ENCODE measurements around the gene GPR132. TPM values are rescaled to one million over a fixed set of nuclear protein-coding genes. Genes with fewer than 3 reads are reported as not detected.
A peak's percentile ranks its signal among the peaks of the same experiment; 100 is the strongest.

Gene GPR132
- total and polyA plus RNA-seq, 2 of the 13 experiments (the other 11 are each of a cell fraction or from before 2014, with no cell fraction given) = not detected

DNA sequence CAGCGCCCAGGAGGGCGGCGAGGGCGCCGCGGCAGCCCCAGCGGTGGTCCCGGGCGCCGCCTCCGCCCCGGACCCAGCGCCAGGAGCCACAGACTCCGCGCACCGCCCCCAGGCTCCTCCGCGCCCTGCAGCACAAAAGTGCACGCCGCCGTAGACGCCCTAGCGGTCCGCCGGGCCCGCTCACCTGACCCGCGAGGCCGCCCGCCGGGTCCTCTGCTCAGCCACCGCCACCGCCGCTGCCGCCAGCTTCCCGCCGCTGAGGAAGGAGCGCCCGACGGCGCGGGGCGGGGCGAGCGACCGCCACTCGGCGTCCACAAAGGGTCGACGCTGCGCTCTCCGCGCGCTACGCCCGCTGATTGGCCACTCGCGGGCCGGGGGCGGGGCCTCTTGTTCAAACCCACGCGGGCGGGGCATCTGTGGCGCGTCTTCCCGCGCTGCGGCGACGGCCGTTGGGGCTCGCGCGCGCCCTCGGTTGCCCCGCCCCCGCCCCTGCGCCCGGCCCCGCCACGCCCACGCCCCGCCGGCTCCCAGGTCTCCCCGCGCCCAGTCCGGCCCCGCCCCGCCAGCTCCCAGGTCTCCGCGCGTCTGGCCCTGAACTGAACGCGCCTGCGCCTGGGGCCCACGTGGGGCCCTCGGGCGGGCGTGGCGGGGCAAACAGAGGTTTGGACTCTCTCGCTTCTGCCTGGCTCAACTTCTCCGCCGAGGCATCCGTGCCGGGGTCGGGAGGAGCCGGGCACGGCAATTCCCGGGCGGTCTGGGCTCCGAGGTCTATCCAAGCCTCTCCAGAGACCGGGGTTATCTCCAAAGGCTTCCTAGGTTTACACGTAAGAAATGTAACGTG, 44.2 kb downstream of the GPR132 start, which contains the start of gene CDCA4 (continued):
- peak; percentile 85; the same call in 1 of the 2 replicates for TF ChIP-seq ATF7-NPFF (CRISPR knock-in tag; IDR thresholded peaks at IDR 0.05; ENCODE audit: low read depth)
- no peak for TF ChIP-seq ZNF670 (CRISPR knock-in tag; IDR thresholded peaks at IDR 0.05; ENCODE audit: borderline replicate concordance)
- peak; percentile 71; the same call in 1 of the 2 replicates for TF ChIP-seq ZNF430 (CRISPR knock-in tag; IDR thresholded peaks at IDR 0.05)
- peak; percentile 82 for TF ChIP-seq CCDC6 (CRISPR knock-in tag; IDR thresholded peaks at IDR 0.05)
- TF ChIP-seq ZNF33B (CRISPR knock-in tag; IDR thresholded peaks at IDR 0.05) = no peak
- TF ChIP-seq SPEN (CRISPR knock-in tag; IDR thresholded peaks at IDR 0.05; ENCODE audit: low read depth) = peak; percentile 54; the same call in 1 of the 2 replicates
- no peak for TF ChIP-seq ZNF17 (CRISPR knock-in tag; IDR thresholded peaks at IDR 0.05)
- no peak for TF ChIP-seq ZBTB20 (CRISPR knock-in tag; IDR thresholded peaks at IDR 0.05; ENCODE audit: borderline replicate concordance, low read depth)
- no peak for TF ChIP-seq NCOA2 (CRISPR knock-in tag; IDR thresholded peaks at IDR 0.05)
- TF ChIP-seq, protein P1, sequence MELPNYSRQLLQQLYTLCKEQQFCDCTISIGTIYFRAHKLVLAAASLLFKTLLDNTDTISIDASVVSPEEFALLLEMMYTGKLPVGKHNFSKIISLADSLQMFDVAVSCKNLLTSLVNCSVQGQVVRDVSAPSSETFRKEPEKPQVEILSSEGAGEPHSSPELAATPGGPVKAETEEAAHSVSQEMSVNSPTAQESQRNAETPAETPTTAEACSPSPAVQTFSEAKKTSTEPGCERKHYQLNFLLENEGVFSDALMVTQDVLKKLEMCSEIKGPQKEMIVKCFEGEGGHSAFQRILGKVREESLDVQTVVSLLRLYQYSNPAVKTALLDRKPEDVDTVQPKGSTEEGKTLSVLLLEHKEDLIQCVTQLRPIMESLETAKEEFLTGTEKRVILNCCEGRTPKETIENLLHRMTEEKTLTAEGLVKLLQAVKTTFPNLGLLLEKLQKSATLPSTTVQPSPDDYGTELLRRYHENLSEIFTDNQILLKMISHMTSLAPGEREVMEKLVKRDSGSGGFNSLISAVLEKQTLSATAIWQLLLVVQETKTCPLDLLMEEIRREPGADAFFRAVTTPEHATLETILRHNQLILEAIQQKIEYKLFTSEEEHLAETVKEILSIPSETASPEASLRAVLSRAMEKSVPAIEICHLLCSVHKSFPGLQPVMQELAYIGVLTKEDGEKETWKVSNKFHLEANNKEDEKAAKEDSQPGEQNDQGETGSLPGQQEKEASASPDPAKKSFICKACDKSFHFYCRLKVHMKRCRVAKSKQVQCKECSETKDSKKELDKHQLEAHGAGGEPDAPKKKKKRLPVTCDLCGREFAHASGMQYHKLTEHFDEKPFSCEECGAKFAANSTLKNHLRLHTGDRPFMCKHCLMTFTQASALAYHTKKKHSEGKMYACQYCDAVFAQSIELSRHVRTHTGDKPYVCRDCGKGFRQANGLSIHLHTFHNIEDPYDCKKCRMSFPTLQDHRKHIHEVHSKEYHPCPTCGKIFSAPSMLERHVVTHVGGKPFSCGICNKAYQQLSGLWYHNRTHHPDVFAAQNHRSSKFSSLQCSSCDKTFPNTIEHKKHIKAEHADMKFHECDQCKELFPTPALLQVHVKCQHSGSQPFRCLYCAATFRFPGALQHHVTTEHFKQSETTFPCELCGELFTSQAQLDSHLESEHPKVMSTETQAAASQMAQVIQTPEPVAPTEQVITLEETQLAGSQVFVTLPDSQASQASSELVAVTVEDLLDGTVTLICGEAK (IDR thresholded peaks at IDR 0.05) = no peak
- TF ChIP-seq, protein P1 (CRISPR knock-in tag; IDR thresholded peaks at IDR 0.05) = 0 out of 2 replicates have a peak, but pooled peaks have one; percentile 34
- TF ChIP-seq, protein P2, sequence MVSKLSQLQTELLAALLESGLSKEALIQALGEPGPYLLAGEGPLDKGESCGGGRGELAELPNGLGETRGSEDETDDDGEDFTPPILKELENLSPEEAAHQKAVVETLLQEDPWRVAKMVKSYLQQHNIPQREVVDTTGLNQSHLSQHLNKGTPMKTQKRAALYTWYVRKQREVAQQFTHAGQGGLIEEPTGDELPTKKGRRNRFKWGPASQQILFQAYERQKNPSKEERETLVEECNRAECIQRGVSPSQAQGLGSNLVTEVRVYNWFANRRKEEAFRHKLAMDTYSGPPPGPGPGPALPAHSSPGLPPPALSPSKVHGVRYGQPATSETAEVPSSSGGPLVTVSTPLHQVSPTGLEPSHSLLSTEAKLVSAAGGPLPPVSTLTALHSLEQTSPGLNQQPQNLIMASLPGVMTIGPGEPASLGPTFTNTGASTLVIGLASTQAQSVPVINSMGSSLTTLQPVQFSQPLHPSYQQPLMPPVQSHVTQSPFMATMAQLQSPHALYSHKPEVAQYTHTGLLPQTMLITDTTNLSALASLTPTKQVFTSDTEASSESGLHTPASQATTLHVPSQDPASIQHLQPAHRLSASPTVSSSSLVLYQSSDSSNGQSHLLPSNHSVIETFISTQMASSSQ (IDR thresholded peaks at IDR 0.05; ENCODE audit: low read depth) = no peak
- TF ChIP-seq, protein P2 (CRISPR knock-in tag; IDR thresholded peaks at IDR 0.05; ENCODE audit: borderline replicate concordance) = no peak
- TF ChIP-seq, protein P3, sequence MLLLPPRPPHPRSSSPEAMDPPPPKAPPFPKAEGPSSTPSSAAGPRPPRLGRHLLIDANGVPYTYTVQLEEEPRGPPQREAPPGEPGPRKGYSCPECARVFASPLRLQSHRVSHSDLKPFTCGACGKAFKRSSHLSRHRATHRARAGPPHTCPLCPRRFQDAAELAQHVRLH (CRISPR knock-in tag; IDR thresholded peaks at IDR 0.05; ENCODE audit: borderline replicate concordance, low read depth) = no peak
- no peak for TF ChIP-seq ASH2L (IDR thresholded peaks at IDR 0.05; ENCODE audit: insufficient read length, low read depth, low read length)
- no peak for TF ChIP-seq CHD4 (IDR thresholded peaks at IDR 0.05; ENCODE audit: borderline replicate concordance, low read length)

All from HepG2 (cell line).